Parathyroid adenoma (tissue), 2 donors: ENCODE measurements around the gene PNMA8C.

ENCODE experiments used
- H2AFZ ChIP-seq: fragments of 300-600 bp; sonication (generic); one replicate; pipeline ENCODE4 v1.7.0; 2017; ENCODE audit warnings: antibody characterized with exemption, mild to moderate bottlenecking
- H3K27ac ChIP-seq: fragments of 300-600 bp; sonication (generic); one replicate; pipeline ENCODE4 v1.7.0; 2017
- H3K27me3 ChIP-seq: fragments of 300-600 bp; sonication (generic); one replicate; pipeline ENCODE4 v1.7.0; 2017; ENCODE audit warnings: low read length; ENCODE audit not compliant: control insufficient read depth, insufficient read depth
- H3K36me3 ChIP-seq: fragments of 300-600 bp; sonication (generic); one replicate; pipeline ENCODE4 v1.7.0; 2017; ENCODE audit warnings: low read length; ENCODE audit not compliant: control insufficient read depth, insufficient read depth
- H3K4me1 ChIP-seq: fragments of 300-600 bp; sonication (generic); one replicate; pipeline ENCODE4 v1.7.0; 2017; ENCODE audit warnings: control low read depth
- H3K4me2 ChIP-seq: fragments of 300-600 bp; sonication (generic); one replicate; pipeline ENCODE4 v1.7.0; 2017; ENCODE audit warnings: low read length
- H3K4me3 ChIP-seq: fragments of 300-600 bp; sonication (generic); one replicate; pipeline ENCODE4 v1.7.0; 2017; ENCODE audit warnings: low read depth, low read length
- H3K79me2 ChIP-seq: fragments of 300-600 bp; sonication (generic); one replicate; pipeline ENCODE4 v1.7.0; 2017; ENCODE audit warnings: control low read depth
- H3K9ac ChIP-seq: fragments of 300-600 bp; sonication (generic); one replicate; pipeline ENCODE4 v1.7.0; 2017; ENCODE audit warnings: mild to moderate bottlenecking
- H3K9me3 ChIP-seq: fragments of 300-600 bp; sonication (generic); one replicate; pipeline ENCODE4 v1.7.0; 2017; ENCODE audit warnings: low read length; ENCODE audit not compliant: control insufficient read depth
- CTCF ChIP-seq: fragments of 300-600 bp; sonication (generic); IDR thresholded peaks from one replicate; pipeline ENCODE4 v1.7.0; 2017; ENCODE audit warnings: antibody characterized with exemption, mild to moderate bottlenecking
- donor health status: primary hyperparathyroidism.

PNMA8C gene

GRCh38 chr19:46471811-46472543, 43.2 kb upstream of the PNMA8C start:
- H3K9me3 ChIP-seq, result no peaks in the 10 kb centered on the region
- H3K27me3 ChIP-seq, result no peaks in the 10 kb centered on the region
- peak overlapping the region; percentile 77 for H3K4me2 ChIP-seq
- H3K36me3 ChIP-seq, result no peaks in the 10 kb centered on the region
- peak overlapping the region; percentile 98 for H2AFZ ChIP-seq
- no peak for TF ChIP-seq CTCF
- H3K4me3 ChIP-seq, result peak overlapping the region; percentile 57
- no peak overlapping the region for H3K27ac ChIP-seq
- H3K4me1 ChIP-seq, result peaks cover 6% of the 10 kb centered on the region
- H3K9ac ChIP-seq, result no peak overlapping the region
- no peaks in the 10 kb centered on the region for H3K79me2 ChIP-seq

GRCh38 chr19:46471116-46471733, 42.5 kb upstream of the PNMA8C start, which contains the start of gene PNMA8A:
Gene PNMA8A, minus strand, starts transcription at chr19:46471563. Its CDS starts 528 bp downstream, at chr19:46471035.
- Histone ChIP-seq H3K36me3 (no peaks in the 10 kb centered on the region), H3K9me3 (no peaks in the 10 kb centered on the region), H2AFZ (peak within 1 kb of the TSS; percentile 98), H3K27ac (peak within 1 kb of the TSS; percentile 0), H3K4me2 (peak within 1 kb of the TSS; percentile 77), H3K4me1 (peaks cover 6% of the 10 kb centered on the region), H3K4me3 (peak within 1 kb of the TSS; percentile 57), H3K79me2 (no peaks in the 10 kb centered on the region), H3K9ac (no peak within 1 kb of the TSS), H3K27me3 (no peaks in the 10 kb centered on the region)
- no peak for TF ChIP-seq CTCF

GRCh38 chr19:46470376-46470775, 41.6 kb upstream of the PNMA8C start:
- no peak overlapping the region for H3K27ac ChIP-seq

GRCh38 chr19:46469541-46470185, 40.9 kb upstream of the PNMA8C start:
- no peaks in the 10 kb centered on the region for H3K27me3 ChIP-seq
- no peak for TF ChIP-seq CTCF
- H3K4me3 ChIP-seq, result no peak overlapping the region
- H3K4me2 ChIP-seq, result no peak overlapping the region
- no peak overlapping the region for H3K9ac ChIP-seq
- H2AFZ ChIP-seq, result no peak overlapping the region
- peaks cover 6% of the 10 kb centered on the region for H3K4me1 ChIP-seq
- H3K79me2 ChIP-seq, result no peaks in the 10 kb centered on the region
- H3K9me3 ChIP-seq, result no peaks in the 10 kb centered on the region
- H3K36me3 ChIP-seq, result no peaks in the 10 kb centered on the region
- no peak overlapping the region for H3K27ac ChIP-seq

More at GRCh38 chr19:46470376-46470775, 41.6 kb upstream of the PNMA8C start:
- Histone ChIP-seq H3K27me3 (no peaks in the 10 kb centered on the region), H3K9ac (no peak overlapping the region), H3K9me3 (no peaks in the 10 kb centered on the region), H3K79me2 (no peaks in the 10 kb centered on the region), H3K36me3 (no peaks in the 10 kb centered on the region), H3K4me2 (no peak overlapping the region), H3K4me1 (peaks cover 6% of the 10 kb centered on the region), H3K4me3 (peak overlapping the region; percentile 57), H2AFZ (peak overlapping the region; percentile 98)
- TF ChIP-seq CTCF, result no peak
